ENCODE measurements around the gene MBD6. TPM values are rescaled to one million over a fixed set of nuclear protein-coding genes. Genes with fewer than 3 reads are reported as not detected.

Gene MBD6
- total RNA-seq, 1 donor from 2014 or later: 58.5 TPM

DNA sequence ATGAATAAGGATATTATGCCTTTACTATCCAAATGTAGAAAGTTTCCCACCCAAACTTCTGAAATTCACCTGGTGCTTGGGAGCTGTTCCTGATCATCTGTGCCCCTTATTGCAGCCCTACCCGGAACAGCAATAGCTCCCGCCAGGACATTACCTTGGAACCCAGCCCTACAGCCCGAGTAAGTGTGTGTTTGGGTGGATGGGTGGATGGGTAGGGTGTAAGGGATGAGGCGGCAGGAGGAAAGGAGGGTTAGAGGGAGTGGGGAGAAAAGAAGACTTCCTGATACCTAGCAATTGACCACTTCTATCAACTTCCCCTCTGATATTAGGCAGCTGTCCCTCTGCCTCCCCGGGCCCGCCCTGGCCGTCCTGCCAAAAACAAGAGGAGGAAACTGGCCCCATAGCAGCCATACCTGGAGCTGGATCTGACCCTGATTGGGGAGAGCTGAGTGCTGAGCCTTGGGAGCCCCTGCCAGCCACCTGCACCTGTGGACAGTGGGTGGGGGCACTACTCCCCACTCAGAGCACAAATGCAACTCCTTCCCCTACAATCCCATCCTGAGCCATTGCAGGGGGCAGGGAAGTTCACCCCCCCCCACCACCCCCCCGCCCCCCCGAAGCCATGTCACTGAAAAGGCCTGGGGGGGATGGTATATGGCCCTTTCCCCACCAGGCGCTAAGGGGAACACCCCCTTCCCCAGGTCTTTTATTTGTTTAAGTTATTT, 6.4 kb downstream of the MBD6 start:
- Mint-ChIP-seq H3K36me3 (ENCODE audit: low read depth, unreplicated experiment) (peaks cover 13% of the 10 kb centered on the region), H3K4me3 (ENCODE audit: unreplicated experiment) (no peak overlapping the region), H3K9me3 (ENCODE audit: unreplicated experiment) (no peaks in the 10 kb centered on the region), H3K27ac (ENCODE audit: unreplicated experiment) (no peak overlapping the region), H3K27me3 (ENCODE audit: low read depth, unreplicated experiment) (no peaks in the 10 kb centered on the region), H3K4me1 (ENCODE audit: low read depth, unreplicated experiment) (peaks cover 16% of the 10 kb centered on the region)
- Histone ChIP-seq H3K27me3 (ENCODE audit: insufficient read depth, low read length) (no peaks in the 10 kb centered on the region), H4K20me1 (ENCODE audit: insufficient read depth, low read length) (peaks cover 60% of the 10 kb centered on the region), H3K9me3 (ENCODE audit: insufficient read depth, low read depth, low read length) (no peaks in the 10 kb centered on the region), H3K79me2 (ENCODE audit: insufficient read depth, low read length) (peaks cover 21% of the 10 kb centered on the region), H3K4me2 (ENCODE audit: low read length) (no peak overlapping the region), H3K36me3 (ENCODE audit: insufficient read depth, low read length) (peaks cover 58% of the 10 kb centered on the region), H3K4me1 (ENCODE audit: insufficient read depth, low read length) (peaks cover 9% of the 10 kb centered on the region), H3K27ac (ENCODE audit: low read depth, low read length) (no peak overlapping the region), H3K4me3 (ENCODE audit: insufficient read depth, low read depth, low read length) (no peak overlapping the region), H2AFZ (ENCODE audit: low read depth, low read length) (no peak overlapping the region), H3K9ac (ENCODE audit: low read length) (no peak overlapping the region)
- FAIRE-seq (no peak), DNase-seq (ENCODE audit: low read depth) (no peak)
- TF ChIP-seq, protein P1, sequence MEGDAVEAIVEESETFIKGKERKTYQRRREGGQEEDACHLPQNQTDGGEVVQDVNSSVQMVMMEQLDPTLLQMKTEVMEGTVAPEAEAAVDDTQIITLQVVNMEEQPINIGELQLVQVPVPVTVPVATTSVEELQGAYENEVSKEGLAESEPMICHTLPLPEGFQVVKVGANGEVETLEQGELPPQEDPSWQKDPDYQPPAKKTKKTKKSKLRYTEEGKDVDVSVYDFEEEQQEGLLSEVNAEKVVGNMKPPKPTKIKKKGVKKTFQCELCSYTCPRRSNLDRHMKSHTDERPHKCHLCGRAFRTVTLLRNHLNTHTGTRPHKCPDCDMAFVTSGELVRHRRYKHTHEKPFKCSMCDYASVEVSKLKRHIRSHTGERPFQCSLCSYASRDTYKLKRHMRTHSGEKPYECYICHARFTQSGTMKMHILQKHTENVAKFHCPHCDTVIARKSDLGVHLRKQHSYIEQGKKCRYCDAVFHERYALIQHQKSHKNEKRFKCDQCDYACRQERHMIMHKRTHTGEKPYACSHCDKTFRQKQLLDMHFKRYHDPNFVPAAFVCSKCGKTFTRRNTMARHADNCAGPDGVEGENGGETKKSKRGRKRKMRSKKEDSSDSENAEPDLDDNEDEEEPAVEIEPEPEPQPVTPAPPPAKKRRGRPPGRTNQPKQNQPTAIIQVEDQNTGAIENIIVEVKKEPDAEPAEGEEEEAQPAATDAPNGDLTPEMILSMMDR (IDR thresholded peaks at IDR 0.05; ENCODE audit: insufficient read depth, low read depth, low read length): no peak
- TF ChIP-seq EZH2 (IDR thresholded peaks at IDR 0.05; ENCODE audit: insufficient read depth, low read length): no peak

DNA sequence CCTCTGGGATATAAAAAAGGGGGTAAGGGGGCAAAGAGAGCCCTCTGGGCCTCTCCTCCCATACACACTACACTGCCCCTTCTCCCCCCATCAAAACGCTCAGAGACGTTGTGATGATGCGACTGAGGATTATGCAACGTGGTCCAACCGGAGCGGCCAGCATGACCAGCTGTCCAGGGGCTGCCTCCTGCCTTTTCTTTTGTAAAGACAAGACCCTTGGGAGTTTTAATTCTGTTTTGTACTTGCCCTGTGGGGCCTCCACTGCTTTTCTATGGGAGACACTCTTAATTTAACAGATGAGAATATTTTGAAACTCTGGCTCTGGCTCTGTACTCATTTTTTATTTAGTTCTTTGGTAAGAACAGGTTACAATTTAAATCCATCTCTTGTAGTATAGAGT, 7.2 kb downstream of the MBD6 start:
- no peak overlapping the region for H2AFZ ChIP-seq (ENCODE audit: low read depth, low read length)
- peaks cover 54% of the 10 kb centered on the region for H4K20me1 ChIP-seq (ENCODE audit: insufficient read depth, low read length)
- DNase-seq (ENCODE audit: low read depth) (no peak), FAIRE-seq (no peak)
- H3K27ac Mint-ChIP-seq (ENCODE audit: unreplicated experiment): no peak overlapping the region
- peaks cover 12% of the 10 kb centered on the region for H3K79me2 ChIP-seq (ENCODE audit: insufficient read depth, low read length)
- peaks cover 17% of the 10 kb centered on the region for H3K36me3 Mint-ChIP-seq (ENCODE audit: low read depth, unreplicated experiment)
- H3K9me3 ChIP-seq (ENCODE audit: insufficient read depth, low read depth, low read length): no peaks in the 10 kb centered on the region
- no peaks in the 10 kb centered on the region for H3K27me3 ChIP-seq (ENCODE audit: insufficient read depth, low read length)
- H3K4me1 ChIP-seq (ENCODE audit: insufficient read depth, low read length): peaks cover under 1% of the 10 kb centered on the region
- no peak overlapping the region for H3K4me3 ChIP-seq (ENCODE audit: insufficient read depth, low read depth, low read length)
- no peak overlapping the region for H3K27ac ChIP-seq (ENCODE audit: low read depth, low read length)
- peaks cover 63% of the 10 kb centered on the region for H3K36me3 ChIP-seq (ENCODE audit: insufficient read depth, low read length)
- no peak overlapping the region for H3K9ac ChIP-seq (ENCODE audit: low read length)
- no peaks in the 10 kb centered on the region for H3K27me3 Mint-ChIP-seq (ENCODE audit: low read depth, unreplicated experiment)
- TF ChIP-seq, protein P1 (IDR thresholded peaks at IDR 0.05; ENCODE audit: insufficient read depth, low read depth, low read length): no peak
- peaks cover 9% of the 10 kb centered on the region for H3K4me1 Mint-ChIP-seq (ENCODE audit: low read depth, unreplicated experiment)
- H3K4me2 ChIP-seq (ENCODE audit: low read length): no peak overlapping the region
- no peak overlapping the region for H3K4me3 Mint-ChIP-seq (ENCODE audit: unreplicated experiment)
- H3K9me3 Mint-ChIP-seq (ENCODE audit: unreplicated experiment): no peaks in the 10 kb centered on the region

DNA sequence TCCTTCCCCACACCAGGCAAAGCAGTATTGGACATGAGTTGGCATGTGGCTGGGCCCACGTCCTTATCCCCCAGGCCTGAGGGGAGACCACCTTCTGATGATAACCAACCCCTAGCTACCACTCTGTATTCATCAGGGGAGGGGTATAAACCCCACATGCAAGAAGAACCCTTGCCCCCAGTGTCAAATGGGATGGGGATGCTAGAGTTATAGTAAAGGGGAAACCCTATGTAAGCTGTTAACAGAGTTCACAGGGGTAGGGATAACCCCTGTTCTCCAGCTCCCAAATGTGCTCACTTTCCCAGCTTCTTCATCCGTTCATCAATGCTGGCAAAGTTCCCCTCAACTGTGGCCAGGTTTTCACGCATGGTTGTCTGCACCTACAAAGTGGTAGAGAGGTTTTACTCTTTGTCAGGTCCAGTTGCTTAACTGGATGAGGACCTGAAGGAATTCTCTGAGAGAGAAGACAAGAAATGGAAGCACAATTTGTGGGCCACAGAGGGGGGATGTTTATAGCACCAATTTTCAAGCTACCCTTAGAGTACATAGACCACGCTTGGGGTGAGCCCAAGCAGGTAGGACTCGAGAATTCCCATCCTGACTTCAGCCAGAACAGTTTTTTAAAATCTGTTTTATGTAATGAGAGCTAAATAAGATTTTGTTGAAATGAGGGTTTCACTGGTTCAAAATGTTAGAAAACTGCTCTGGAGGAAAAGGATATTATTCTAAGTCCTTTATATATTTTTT, 7.9 kb downstream of the MBD6 start:
- Histone ChIP-seq H3K9me3 (ENCODE audit: insufficient read depth, low read depth, low read length) (no peaks in the 10 kb centered on the region), H3K4me3 (ENCODE audit: insufficient read depth, low read depth, low read length) (no peak overlapping the region), H2AFZ (ENCODE audit: low read depth, low read length) (no peak overlapping the region), H3K79me2 (ENCODE audit: insufficient read depth, low read length) (peaks cover 6% of the 10 kb centered on the region), H3K27ac (ENCODE audit: low read depth, low read length) (no peak overlapping the region), H3K36me3 (ENCODE audit: insufficient read depth, low read length) (peaks cover 69% of the 10 kb centered on the region), H3K27me3 (ENCODE audit: insufficient read depth, low read length) (no peaks in the 10 kb centered on the region), H4K20me1 (ENCODE audit: insufficient read depth, low read length) (peaks cover 54% of the 10 kb centered on the region), H3K4me1 (ENCODE audit: insufficient read depth, low read length) (no peaks in the 10 kb centered on the region), H3K4me2 (ENCODE audit: low read length) (no peak overlapping the region), H3K9ac (ENCODE audit: low read length) (no peak overlapping the region)
- FAIRE-seq: no peak
- Mint-ChIP-seq H3K4me1 (ENCODE audit: low read depth, unreplicated experiment) (peaks cover 6% of the 10 kb centered on the region), H3K4me3 (ENCODE audit: unreplicated experiment) (no peak overlapping the region), H3K27ac (ENCODE audit: unreplicated experiment) (no peak overlapping the region), H3K36me3 (ENCODE audit: low read depth, unreplicated experiment) (peaks cover 24% of the 10 kb centered on the region), H3K9me3 (ENCODE audit: unreplicated experiment) (no peaks in the 10 kb centered on the region), H3K27me3 (ENCODE audit: low read depth, unreplicated experiment) (no peaks in the 10 kb centered on the region)
- TF ChIP-seq, protein P1 (IDR thresholded peaks at IDR 0.05; ENCODE audit: insufficient read depth, low read depth, low read length): no peak
- TF ChIP-seq EZH2 (IDR thresholded peaks at IDR 0.05; ENCODE audit: insufficient read depth, low read length): no peak
- no peak for DNase-seq (ENCODE audit: low read depth)
